HTERT RPE-1 (cell line): ENCODE data around the gene PRTN3.
"Not testable (repeated sequence)": the region's sequence is repeated elsewhere in the genome, so short reads cannot be mapped to it uniquely, and the experiment has no call there.

Source experiments
- in situ Hi-C: fragments of 300-500 bp; cut with MboI; formaldehyde crosslinking; loops from 4 replicates; pipeline ENCODE4 v1.14.3; 2020; ENCODE audit warnings: low sequenced_read_pairs

The PRTN3 gene

DNA sequence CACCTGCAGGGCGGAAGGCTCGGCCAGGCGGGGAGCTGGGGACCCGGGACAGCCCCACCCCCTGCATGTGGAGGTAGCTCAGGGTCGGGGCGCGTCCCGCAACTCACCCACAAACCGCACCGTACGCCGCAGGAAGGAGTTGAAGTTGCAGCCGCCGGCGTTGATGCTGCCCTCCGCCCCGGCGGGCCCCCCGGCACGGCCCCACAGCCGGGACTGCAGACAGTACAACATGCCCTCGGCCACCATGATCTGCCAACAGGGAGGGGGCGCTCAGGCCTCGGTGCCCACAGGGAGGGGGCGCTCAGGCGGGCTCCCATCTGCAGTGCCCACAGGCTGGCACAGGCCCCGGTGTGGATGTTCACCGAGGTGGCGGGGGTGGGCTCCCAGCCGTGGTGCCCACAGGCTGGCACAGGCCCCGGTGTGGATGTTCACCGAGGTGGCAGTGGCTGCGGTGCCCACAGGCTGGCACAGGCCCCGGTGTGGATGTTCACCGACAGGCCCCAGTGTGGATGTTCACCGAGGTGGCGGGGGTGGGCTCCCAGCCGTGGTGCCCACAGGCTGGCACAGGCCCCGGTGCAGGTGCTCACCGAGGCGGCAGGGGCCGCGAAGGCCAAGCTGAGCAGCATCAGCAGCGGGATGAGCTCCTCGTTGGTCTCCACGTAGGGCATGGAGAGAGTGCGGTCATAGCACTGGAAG, 25.6 kb upstream of the PRTN3 start:
- in situ Hi-C loops = no loop called here

DNA sequence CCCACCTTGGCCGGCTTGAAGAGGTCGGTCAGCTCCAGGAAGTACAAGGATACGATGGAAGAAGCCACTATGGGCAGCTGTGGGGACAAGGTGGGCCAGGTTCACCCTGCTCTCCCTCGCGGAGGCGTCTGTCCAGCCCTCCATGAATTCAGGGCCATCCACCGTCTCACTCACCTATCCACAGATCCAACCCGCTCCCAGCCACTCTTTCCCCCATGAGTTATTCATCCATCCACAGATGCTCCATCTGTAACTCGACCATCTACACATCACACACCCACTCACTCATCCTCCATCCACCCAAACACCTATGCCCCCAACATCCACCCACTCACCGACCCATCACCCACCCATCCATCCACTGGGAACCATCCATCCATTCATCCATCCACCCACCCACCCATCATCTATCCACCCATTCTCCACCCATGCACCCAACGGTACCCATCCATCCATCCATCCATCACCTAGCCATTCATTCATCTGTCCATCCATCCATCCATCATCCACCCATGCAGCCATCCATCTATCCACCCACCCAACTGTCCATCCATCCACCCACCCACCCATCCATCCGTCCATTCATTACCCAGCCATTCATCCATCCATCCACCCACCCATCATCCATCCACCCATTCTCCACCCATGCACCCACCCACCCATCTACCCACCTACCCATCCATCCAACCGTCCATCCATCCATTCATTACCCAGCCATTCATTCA, 24.9 kb upstream of the PRTN3 start:
- in situ Hi-C loops = no loop called here

GRCh38 chr19:816500-816857, 24.3 kb upstream of the PRTN3 start:
- in situ Hi-C loops = no loop called here

DNA sequence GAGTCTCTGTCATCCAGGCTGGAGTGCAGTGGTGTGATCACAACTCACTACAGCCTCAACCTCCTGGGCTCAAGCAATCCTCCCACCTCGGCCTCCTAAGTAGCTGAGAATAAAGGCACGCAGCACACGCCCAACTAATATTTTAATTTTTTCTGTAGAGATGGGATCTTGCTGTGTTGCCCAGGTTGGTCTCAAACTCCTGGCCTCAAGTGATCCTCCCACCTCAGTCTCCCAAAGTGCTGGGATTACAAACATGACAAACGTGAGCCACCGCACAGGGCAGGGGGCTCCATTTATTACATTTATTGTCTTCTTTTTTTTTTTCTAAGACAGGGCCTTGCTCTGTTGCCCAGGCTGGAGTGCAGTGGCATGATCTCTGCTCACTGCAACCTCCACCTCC, 20.6 kb upstream of the PRTN3 start:
- in situ Hi-C loops = not testable (repeated sequence)

DNA sequence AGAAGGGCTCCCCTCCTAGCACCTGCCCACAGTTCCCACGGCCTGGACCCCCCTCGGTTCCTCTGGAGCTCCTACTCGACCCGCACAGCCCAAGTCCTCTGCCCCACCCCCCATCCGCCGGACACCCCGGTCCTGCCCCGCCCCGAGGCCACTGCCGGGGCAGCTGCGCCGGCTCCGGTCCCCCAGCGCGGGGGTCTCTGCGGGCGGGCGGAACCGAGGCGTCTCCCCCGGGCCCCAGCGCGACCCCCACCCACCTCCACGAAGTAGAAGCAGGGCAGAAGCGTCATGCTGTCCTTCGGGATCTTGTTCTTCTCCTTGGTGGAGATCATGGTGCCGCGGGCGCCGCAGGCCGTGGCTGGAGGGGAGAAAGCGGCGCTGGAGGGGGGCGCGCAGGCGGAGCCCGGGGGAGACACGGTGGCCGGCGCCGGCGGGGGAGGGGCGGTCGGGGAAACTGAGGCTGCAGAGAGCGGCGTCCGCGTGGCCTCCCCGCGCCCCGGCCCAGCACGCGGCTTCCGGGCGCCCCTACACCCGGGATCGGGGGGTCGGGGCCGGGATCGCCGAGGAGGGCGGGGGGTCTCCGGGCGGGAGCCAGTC, 19.5 kb upstream of the PRTN3 start:
- in situ Hi-C loops = no loop called here

- in situ Hi-C loops = no loop called here
Measured at GRCh38 chr19:821825-822503, 18.8 kb upstream of the PRTN3 start, which contains the start of gene PLPPR3. PLPPR3 (minus strand) TSS chr19:821955; CDS start chr19:821559, 396 bp downstream.

- in situ Hi-C loops = no loop called here
Measured at GRCh38 chr19:823565-824121, 17.2 kb upstream of the PRTN3 start.

DNA sequence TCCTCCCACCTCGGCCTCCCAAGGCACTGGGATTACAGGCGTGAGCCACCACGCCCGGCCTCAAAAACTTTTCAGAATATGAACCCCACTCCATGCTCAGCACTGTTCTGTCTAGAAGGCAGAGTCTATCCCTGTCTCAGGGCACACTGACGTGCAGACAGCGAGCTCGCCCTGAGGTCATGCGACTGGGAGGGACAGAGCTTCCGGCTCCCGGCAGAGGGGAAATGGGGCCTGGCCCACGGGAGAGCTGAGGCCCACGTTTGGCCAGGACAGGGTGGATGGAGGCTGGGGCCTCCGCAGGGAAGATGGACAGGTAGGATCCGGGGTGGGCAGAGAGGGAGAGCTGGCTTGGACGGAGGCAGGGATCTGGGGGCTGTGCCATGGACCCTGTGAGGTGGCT, 15.9 kb upstream of the PRTN3 start:
- in situ Hi-C loops = no loop called here

- in situ Hi-C loops = no loop called here
Measured at GRCh38 chr19:825897-826644, 14.7 kb upstream of the PRTN3 start.

DNA sequence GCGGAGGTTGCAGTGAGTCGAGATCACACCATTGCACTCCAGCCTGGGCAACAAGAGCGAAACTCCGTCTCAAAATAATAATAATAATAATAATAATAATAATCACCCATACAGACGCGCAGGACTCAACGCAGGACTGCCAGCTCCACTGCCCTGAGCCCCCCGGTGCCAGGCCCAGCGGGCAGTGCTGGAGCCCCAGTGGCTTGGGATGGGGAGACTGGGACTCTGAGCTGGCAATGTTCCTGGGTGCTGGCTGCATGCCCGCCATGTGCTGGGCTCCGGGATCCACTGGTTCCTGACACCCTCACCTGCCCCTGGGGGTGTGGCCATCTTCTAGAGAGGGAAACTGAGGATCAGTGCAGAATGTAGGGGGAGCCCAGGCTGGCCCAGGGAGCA, 13.5 kb upstream of the PRTN3 start:
- in situ Hi-C loops = no loop called here

- in situ Hi-C loops = no loop called here
Measured at GRCh38 chr19:827710-828321, 13.0 kb upstream of the PRTN3 start, which contains the start of gene AZU1. AZU1 (plus strand) TSS chr19:827837; CDS start chr19:827847, 10 bp downstream.

- in situ Hi-C loops = no loop called here
Measured at GRCh38 chr19:829129-829758, 11.6 kb upstream of the PRTN3 start.

GRCh38 chr19:831407-832369, 9.1 kb upstream of the PRTN3 start:
- in situ Hi-C loops = no loop called here

- in situ Hi-C loops = no loop called here
Measured at GRCh38 chr19:834216-834615, 6.6 kb upstream of the PRTN3 start.

- in situ Hi-C loops = no loop called here
Measured at GRCh38 chr19:835210-835810, 5.5 kb upstream of the PRTN3 start.

GRCh38 chr19:842802-843179, 2.0 kb downstream of the PRTN3 start:
- in situ Hi-C loops = not testable (repeated sequence)

- in situ Hi-C loops = no loop called here
Measured at GRCh38 chr19:843180-843835, 2.5 kb downstream of the PRTN3 start.
